ENCODE data around the gene MEGF8.

MEGF8 gene

DNA sequence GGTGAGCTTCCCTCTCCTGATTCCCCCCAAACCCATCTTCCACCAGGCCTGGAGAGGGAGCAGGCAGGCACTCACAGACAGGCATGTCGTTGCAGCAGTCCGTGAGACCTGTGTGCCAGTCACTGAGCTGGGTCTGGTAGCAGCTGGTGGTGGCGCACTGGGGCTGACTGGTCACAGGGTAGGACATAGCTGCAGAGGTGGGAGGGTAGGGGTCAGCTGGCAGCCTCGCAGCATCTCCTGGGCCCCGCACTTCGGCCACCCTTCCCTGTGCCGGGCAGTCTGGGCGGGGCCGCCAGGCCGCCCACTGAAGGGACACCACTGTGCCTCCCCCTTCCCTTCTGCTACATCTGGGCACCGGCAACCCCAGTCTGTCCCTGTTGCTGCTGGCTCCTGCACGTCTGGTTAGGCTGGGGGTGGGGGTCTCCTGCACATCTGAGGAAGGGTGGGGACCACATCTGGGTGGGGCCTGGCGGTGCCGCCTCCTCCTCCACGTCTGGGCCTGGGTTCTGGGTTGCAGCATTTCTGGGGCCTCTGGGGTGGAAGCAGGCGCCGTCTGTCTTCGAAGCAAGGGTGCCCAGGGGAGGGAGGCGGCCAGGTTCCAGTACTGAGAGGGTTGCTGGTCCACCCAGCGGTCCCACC is 63.5 kb downstream of the MEGF8 start:
- TF ChIP-seq, protein P1, sequence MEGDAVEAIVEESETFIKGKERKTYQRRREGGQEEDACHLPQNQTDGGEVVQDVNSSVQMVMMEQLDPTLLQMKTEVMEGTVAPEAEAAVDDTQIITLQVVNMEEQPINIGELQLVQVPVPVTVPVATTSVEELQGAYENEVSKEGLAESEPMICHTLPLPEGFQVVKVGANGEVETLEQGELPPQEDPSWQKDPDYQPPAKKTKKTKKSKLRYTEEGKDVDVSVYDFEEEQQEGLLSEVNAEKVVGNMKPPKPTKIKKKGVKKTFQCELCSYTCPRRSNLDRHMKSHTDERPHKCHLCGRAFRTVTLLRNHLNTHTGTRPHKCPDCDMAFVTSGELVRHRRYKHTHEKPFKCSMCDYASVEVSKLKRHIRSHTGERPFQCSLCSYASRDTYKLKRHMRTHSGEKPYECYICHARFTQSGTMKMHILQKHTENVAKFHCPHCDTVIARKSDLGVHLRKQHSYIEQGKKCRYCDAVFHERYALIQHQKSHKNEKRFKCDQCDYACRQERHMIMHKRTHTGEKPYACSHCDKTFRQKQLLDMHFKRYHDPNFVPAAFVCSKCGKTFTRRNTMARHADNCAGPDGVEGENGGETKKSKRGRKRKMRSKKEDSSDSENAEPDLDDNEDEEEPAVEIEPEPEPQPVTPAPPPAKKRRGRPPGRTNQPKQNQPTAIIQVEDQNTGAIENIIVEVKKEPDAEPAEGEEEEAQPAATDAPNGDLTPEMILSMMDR (IDR thresholded peaks at IDR 0.05; ENCODE audit: control insufficient read depth, extremely low read depth, insufficient read depth): no peak
- no peak for DNase-seq (ENCODE audit: low read depth)
- H3K4me3 ChIP-seq (ENCODE audit: low read depth, low read length): no peak overlapping the region

DNA sequence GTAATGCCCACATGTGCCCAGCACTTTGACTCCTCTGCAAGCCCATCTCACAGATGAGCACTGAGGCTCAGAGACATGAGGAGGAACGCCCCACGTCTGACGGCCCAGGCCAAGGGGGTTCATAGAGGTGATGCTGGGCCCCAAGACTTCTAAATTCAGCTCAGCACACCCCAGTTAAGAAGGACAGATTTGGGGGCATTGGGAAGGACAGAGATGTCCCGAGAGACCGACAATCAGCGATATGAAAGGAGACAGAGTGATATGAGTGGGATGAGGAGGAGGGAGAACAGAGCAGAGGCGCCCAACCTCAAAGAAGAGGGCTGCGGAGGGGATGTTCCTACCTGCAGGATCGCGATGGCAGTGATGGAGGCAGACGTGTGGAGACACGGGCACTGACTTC is 64.5 kb downstream of the MEGF8 start, which contains the start of gene CNFN:
CNFN (minus strand) TSS at position 399 of the 400 bp plus-strand sequence. CDS start 1,260 bp downstream, outside the sequence.
- no peak within 1 kb of the TSS for H3K4me3 ChIP-seq (ENCODE audit: low read depth, low read length)
- no peak for DNase-seq (ENCODE audit: low read depth)
- TF ChIP-seq, protein P1 (IDR thresholded peaks at IDR 0.05; ENCODE audit: control insufficient read depth, extremely low read depth, insufficient read depth): no peak

DNA sequence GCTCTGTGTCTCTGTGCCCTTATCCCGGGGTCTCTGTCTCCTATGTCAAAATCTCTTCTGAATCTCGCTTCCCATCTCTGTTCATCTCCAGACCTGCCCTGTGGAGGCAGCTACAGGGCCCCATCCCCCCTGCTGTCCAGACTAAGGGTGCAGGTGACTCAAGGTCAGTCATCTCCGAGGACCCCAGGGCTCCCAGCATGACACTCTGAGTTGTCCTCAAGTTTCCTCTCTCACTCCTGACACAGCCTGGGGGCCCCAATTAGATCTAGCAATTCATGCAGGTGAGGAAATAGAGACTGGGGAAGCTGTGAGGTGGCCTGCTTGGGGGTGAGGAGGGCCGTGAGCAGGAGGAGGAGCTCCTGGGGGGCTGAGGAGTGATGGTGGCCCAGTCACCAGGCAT is 66.7 kb downstream of the MEGF8 start:
- no peak overlapping the region for H3K4me3 ChIP-seq (ENCODE audit: low read depth, low read length)
- DNase-seq (ENCODE audit: low read depth): no peak
- TF ChIP-seq, protein P1 (IDR thresholded peaks at IDR 0.05; ENCODE audit: control insufficient read depth, extremely low read depth, insufficient read depth): no peak

DNA sequence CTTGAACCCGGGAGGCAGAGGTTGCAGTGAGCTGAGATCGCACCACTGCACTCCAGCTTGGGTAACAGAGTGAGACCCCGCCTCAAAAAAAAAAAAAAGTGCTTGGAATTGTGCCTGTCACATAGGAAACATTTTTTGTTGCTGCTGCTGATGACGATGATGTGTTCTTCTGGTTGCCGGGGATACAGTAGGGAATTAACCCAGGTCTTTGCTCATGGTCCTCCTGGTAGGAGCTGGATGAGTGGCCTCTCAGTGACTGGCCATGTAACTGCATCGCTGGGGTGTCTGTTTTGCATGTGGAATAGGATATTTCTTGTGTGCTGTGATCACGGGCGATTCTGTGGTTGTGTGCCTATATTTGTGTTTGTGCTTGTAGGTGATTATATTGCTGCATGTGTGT is 69.3 kb downstream of the MEGF8 start:
- TF ChIP-seq, protein P1 (IDR thresholded peaks at IDR 0.05; ENCODE audit: control insufficient read depth, extremely low read depth, insufficient read depth): no peak

DNA sequence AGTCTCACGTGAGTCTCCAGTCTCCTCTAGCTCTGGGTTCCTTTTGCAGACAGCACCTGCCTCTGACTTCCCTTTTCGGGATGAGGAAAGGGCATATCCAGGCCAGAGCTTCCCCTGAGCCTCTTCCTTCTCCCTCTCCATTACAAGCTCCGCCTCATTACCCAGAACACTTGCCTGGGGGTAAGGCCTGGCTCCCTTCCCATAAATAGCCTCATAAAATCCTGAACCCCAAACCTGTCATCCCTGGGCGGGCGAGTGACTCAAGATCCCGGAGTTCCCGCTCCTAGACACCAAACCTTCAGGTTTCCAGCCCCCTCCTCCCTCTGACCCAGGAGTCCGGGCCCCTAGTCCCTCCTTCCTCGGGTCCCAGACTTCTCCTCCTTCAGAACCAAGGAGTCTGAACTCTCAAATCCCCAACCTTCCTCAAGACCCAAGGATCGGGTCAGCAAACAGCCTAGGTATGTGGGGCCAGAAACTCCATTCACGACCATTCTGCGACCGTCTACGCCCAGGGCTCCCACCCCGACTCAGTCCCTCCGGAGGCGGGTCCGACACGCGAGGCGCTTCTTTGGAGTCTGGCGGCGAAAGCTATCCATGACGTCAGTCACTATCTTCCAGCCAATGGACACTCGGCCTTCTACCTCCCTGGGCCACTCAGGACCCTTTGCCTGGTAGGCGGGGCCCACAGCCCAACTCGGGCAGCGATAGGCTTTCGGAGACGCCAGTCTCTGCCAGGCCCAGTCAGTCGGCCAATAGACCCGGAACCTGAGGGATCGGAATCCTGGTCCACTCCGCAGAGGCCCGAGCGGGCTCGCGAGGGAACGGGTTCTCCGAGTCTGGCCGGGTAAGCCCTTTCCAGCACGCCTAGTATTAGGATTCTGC is 71.2 kb downstream of the MEGF8 start:
- TF ChIP-seq, protein P1 (IDR thresholded peaks at IDR 0.05; ENCODE audit: control insufficient read depth, extremely low read depth, insufficient read depth): no peak
- peak overlapping the region; percentile 63 for H3K4me3 ChIP-seq (ENCODE audit: low read depth, low read length)
- DNase-seq (ENCODE audit: low read depth): peak; percentile 92

More for the DNA sequence above, 69.3 kb downstream of the MEGF8 start:
- no peak overlapping the region for H3K4me3 ChIP-seq (ENCODE audit: low read depth, low read length)
- DNase-seq (ENCODE audit: low read depth): no peak

DNA sequence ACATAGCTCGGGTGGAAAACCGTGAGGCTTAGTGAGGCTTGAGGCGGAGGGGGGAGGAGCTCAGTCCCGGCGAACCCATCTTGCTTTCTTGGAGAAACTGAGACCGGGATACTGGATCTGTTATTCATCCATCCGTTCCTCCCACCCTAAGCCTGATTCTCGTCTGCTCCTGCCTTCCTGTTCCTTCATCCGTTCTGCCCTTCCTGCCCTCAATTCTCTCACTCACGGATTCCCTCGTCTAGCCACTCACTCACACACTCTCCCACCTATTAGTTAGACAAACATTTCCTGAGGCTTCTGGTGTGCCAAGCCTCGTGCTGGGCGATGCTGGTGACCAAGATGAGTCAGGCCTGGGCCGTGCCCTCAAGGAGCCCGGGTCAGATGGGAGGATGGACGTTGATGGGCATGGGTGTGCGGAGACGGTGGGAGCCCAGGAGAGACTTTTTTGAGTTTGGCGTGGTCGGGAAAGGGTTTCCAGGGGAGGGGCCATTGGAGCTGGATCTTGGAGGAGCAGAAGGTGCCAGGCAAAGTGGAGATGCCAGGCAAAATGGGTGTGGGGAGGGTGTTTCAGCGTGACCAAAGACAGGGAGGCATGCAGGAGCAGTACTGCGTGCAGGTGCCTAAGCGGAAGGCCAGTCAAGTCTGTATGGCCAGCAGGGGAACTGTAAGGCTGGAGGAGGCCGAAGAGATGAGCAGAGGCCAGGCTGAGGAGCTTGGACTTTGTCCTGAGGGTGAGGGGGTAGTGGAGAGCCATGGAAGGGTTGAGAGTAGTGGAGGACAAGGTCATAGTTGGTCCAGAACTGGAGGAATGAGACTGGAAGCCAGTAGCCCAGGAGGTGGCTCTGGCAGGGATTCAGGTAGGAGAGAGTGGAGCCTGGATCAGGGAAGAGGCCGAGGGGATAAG is 72.1 kb downstream of the MEGF8 start:
- TF ChIP-seq, protein P1 (IDR thresholded peaks at IDR 0.05; ENCODE audit: control insufficient read depth, extremely low read depth, insufficient read depth): no peak
- DNase-seq (ENCODE audit: low read depth): no peak
- peak overlapping the region; percentile 63 for H3K4me3 ChIP-seq (ENCODE audit: low read depth, low read length)
